Pericardium fibroblast (primary cell): ENCODE measurements around the gene GRK1. TPM values are rescaled to one million over a fixed set of nuclear protein-coding genes. Genes with fewer than 3 reads are reported as not detected.

ENCODE experiments used
- total RNA-seq: library from RNA; depleted of rRNA; stranded (reverse); fragments of >200 nt; gene quantifications from 2 replicates; pipeline ENCODE4 v1.2.3, GENCODE V29; 2015

Gene GRK1
- not detected in 2 replicates for total RNA-seq

DNA sequence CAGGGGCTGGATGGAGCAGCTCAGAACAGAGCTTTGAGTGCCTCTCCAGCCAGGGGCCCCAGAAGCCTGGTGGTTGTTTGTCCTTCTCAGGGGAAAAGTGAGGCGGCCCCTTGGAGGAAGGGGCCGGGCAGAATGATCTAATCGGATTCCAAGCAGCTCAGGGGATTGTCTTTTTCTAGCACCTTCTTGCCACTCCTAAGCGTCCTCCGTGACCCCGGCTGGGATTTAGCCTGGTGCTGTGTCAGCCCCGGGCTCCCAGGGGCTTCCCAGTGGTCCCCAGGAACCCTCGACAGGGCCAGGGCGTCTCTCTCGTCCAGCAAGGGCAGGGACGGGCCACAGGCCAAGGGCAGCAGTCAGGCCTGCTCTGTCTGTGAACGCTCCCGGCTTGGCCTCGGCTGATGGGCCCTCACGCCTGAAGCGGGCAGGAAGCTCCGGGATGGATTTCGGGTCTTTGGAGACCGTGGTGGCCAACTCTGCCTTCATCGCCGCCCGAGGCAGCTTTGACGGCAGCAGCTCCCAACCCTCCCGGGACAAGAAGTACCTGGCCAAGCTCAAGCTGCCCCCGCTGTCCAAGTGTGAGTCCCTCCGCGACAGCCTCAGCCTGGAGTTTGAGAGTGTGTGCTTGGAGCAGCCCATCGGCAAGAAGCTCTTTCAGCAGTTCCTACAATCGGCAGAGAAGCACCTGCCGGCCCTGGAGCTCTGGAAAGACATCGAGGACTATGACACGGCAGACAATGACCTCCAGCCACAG lies at the start of gene GRK1:
GRK1 (plus strand) TSS at position 269 of the 751 bp plus-strand sequence; CDS start at position 437, 168 bp downstream.

DNA sequence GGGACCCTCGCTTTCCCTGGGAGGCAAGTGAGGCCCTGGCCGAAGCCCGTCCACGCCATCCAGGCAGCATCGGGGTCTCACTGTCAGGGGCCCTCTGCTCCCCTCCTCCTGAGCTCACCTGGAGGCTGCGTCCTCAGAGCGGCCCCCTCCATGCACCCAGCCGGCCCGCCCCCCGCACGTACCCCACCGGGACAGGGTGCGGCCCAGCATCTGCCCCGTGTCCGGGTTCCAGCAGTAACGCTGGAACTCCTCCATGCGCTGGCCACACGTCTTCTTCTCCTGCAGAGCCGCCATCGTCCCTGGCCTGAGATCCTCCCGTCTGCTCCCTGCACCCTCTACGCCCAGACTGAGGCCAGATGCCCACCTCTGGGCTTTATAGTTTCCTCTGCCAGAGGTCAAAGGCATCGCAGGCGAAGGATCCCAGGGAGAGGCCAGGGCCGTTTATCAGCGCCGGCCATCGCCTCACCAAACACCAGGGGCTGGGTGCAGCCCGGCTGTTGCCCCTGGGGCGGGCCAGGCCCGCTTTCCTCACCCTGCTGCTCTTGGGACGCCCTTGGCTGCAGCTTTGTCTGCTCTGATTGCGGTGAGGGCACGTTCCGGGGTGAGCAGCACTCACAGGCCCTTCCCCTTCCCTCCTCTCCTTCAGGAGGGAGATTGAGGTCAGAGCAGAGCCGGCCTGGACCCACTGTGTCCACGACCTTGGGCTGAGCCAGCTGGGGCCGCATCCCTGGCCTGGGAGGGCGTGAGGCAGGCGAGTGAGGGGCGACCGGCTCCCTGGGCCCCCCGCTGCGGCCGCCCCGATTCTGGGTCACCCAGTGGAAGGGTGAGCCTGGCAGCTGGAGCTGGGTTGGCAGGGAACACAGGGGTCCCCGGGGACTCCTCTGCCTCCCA lies 8.9 kb upstream of the GRK1 start, which contains the start of gene ATP4B:
ATP4B (minus strand) TSS at position 348 of the 891 bp plus-strand sequence; CDS start at position 294, 54 bp downstream.

DNA sequence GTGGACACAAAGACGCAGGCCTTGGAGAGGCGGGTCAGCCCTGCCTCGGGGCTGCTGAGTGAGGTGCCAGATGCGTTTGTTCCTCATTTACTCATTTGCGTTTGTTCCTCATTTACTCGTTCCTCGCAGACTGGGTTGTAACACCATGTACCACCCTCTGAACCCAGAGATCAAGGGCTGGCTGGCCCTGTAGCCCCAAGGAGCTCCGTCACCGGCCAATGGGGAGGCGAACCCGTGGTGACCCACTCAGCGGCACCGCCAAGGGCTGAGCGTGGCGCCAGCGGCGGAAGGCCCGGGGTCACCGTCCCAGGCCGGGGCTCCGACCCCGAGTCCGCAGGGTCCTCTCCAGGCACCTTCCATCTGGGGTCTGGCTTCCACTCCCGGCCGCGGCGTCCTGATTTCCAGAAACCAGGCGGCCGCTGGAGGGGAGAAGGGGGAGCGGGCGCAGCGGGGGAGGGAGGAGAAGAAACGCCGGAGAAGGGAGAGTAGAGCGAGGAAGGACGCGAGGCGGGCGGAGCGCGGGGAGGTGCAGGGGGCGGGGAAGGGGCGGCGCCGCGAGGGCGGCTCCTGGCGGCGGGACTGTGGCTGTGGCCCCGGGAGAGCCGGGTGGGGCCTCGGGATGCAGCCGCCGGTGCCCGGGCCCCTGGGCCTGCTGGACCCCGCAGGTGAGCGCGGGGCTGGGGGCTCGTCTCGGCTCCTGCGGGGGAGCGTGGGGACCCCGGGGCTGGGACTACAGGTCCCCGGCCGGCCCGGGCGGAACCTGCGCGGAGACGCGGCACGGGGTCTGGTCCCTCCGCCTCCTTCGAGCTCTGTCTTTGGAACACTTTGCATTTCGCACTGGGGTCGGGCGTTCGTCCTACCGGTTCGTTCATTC lies 91.9 kb downstream of the GRK1 start, which contains the start of gene TMEM255B:
TMEM255B (plus strand) TSS at position 576 of the 874 bp plus-strand sequence; CDS start at position 620, 44 bp downstream.

Other genes starting within 250 kb of the GRK1 start
- gene ADPRHL1, start 213.7 kb upstream of the GRK1 start, total RNA-seq, result 0.23 and 0.60 TPM in 2 replicates
- 9.3 and 16.3 TPM in 2 replicates for gene DCUN1D2, start 176.5 kb upstream of the GRK1 start, total RNA-seq
- gene TFDP1, start 82.5 kb upstream of the GRK1 start, total RNA-seq, result 56.6 and 58.0 TPM in 2 replicates
- gene ATP4B, start 9.0 kb upstream of the GRK1 start, total RNA-seq, result 0.09 TPM in 1 of 2 replicates, not detected in the other
- 1.6 TPM in 1 of 2 replicates, not detected in the other for gene TMEM255B, start 92.0 kb downstream of the GRK1 start, total RNA-seq
- gene GAS6, start 196.9 kb downstream of the GRK1 start, total RNA-seq, result 133 and 252 TPM in 2 replicates